Suprapubic skin (tissue), 4 donors: ENCODE results near the gene SORCS2. TPM values are rescaled to one million over a fixed set of nuclear protein-coding genes. Genes with fewer than 3 reads are reported as not detected.

ENCODE experiments used
- DNase-seq, 2 donors: peaks; one replicate each; pipeline ENCODE4 v3.0.0-alpha.2; 2019; ENCODE audit warnings: low spot score in 2 of 2
- H3K27ac ChIP-seq: fragments of 200-600 bp; sonication (generic); one replicate; pipeline ENCODE4 v1.5.1; 2019
- H3K27me3 ChIP-seq: fragments of 200-600 bp; sonication (generic); one replicate; pipeline ENCODE4 v1.5.1; 2019
- H3K36me3 ChIP-seq: fragments of 200-600 bp; sonication (generic); one replicate; pipeline ENCODE4 v1.5.1; 2019
- H3K4me1 ChIP-seq: fragments of 200-600 bp; sonication (generic); one replicate; pipeline ENCODE4 v1.5.1; 2019
- H3K4me3 ChIP-seq: fragments of 200-600 bp; sonication (generic); one replicate; pipeline ENCODE4 v1.5.1; 2019; ENCODE audit warnings: mild to moderate bottlenecking
- H3K9me3 ChIP-seq: fragments of 200-600 bp; sonication (generic); one replicate; pipeline ENCODE4 v1.5.1; 2019
- EP300 ChIP-seq: sonication (generic); formaldehyde crosslinking; IDR thresholded peaks from one replicate; pipeline ENCODE4 v1.6.1; 2017; ENCODE audit warnings: antibody characterized with exemption
- POLR2A ChIP-seq, 2 donors: fragments of 450-650 bp; IDR thresholded peaks; one replicate each; pipeline ENCODE4 v1.6.1; 2017; ENCODE audit warnings: antibody characterized with exemption in 2 of 2, mild to moderate bottlenecking in 2 of 2, moderate library complexity in 2 of 2
- POLR2AphosphoS5 ChIP-seq, 3 donors: sonication (generic); formaldehyde crosslinking; IDR thresholded peaks; one replicate each; pipeline ENCODE4 v1.6.1; 2017; ENCODE audit warnings: antibody characterized with exemption in 3 of 3
- WGBS: methylation state at CpG from one replicate; pipeline ENCODE4 v1.1.5; 2018; 5-methylcytosine and 5-hydroxymethylcytosine counted together
- total RNA-seq, 4 donors: library from RNA; depleted of rRNA; stranded (reverse); fragments of >200 nt; gene quantifications; one replicate each; pipeline ENCODE4 v1.1.0, GENCODE V29; 2016
- TF ChIP-seq, protein P1 (sequence below), 2 donors: fragments of 200-600 bp in 1 of 2; fragments of 450-650 bp in 1 of 2; sonication (generic) in 1 of 2; IDR thresholded peaks; one replicate each; pipeline ENCODE4 v1.5.1; 2016 to 2019; ENCODE audit warnings: antibody characterized with exemption in 2 of 2, mild to moderate bottlenecking in 1 of 2, moderate library complexity in 1 of 2

SORCS2 gene
- total RNA-seq, 4 donors from 2014 or later = 0.94 to 4.6 (median 1.3) TPM

DNA sequence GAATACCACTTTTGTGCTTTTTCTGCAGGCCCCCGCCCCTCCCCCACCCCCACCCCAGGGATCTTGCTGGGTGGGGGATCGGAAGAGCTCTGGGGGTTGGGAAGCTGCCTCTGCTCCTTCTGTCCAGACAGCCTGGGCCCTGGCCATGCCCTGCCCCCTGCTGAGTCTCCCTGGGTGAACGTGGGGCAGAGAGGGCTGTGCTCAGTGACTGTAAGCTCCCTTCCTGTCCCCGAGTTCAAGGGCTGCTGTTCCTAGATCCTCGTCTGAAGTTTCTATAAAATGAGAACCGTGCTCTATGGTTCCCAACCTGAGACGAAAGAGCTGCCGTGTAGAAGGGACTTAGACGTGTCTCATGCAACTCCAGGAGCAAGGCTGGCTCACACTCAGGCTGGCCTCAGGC, 105.0 kb downstream of the SORCS2 start:
- H3K4me3 ChIP-seq = no peak overlapping the region
- WGBS = 78% methylated on average over 6 of the region's 9 CpGs
- no peak for TF ChIP-seq EP300
- TF ChIP-seq, protein P1, sequence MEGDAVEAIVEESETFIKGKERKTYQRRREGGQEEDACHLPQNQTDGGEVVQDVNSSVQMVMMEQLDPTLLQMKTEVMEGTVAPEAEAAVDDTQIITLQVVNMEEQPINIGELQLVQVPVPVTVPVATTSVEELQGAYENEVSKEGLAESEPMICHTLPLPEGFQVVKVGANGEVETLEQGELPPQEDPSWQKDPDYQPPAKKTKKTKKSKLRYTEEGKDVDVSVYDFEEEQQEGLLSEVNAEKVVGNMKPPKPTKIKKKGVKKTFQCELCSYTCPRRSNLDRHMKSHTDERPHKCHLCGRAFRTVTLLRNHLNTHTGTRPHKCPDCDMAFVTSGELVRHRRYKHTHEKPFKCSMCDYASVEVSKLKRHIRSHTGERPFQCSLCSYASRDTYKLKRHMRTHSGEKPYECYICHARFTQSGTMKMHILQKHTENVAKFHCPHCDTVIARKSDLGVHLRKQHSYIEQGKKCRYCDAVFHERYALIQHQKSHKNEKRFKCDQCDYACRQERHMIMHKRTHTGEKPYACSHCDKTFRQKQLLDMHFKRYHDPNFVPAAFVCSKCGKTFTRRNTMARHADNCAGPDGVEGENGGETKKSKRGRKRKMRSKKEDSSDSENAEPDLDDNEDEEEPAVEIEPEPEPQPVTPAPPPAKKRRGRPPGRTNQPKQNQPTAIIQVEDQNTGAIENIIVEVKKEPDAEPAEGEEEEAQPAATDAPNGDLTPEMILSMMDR (IDR thresholded peaks at IDR 0.05) = no peak
- TF ChIP-seq POLR2AphosphoS5 (IDR thresholded peaks at IDR 0.05) = no peak
- TF ChIP-seq POLR2A (IDR thresholded peaks at IDR 0.05) = no peak

DNA sequence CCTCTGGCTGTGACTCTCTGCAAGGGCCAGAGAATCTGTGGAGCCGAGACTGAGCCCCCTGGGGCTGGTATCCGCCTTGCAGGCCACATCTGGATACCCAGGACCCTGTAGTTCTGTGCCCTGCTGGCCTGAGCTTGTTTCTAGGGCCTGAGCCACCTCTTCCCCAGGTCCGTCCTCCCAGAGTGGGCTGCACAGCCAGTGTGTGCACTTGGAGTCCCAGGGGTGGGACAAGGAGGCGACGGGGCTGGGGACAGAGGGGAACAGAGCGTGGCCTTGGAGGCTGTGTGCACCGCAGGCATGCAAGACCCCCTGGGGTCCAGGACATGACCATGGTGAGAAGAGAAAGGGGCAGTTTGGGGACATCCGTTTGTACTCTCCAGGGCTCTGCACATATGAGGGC, 105.5 kb downstream of the SORCS2 start:
- Histone ChIP-seq H3K36me3 (no peaks in the 10 kb centered on the region), H3K27ac (no peak overlapping the region), H3K27me3 (peaks cover 30% of the 10 kb centered on the region), H3K4me1 (peaks cover 6% of the 10 kb centered on the region), H3K4me3 (no peak overlapping the region), H3K9me3 (no peaks in the 10 kb centered on the region)
- TF ChIP-seq, protein P1 (IDR thresholded peaks at IDR 0.05) = no peak
- no peak for TF ChIP-seq POLR2AphosphoS5 (IDR thresholded peaks at IDR 0.05)
- TF ChIP-seq EP300 = no peak
- TF ChIP-seq POLR2A (IDR thresholded peaks at IDR 0.05) = no peak
- DNase-seq = no peak
- 95% methylated on average over 5 of the region's 8 CpGs for WGBS

More for the DNA sequence above, 105.0 kb downstream of the SORCS2 start:
- Histone ChIP-seq H3K27ac (no peak overlapping the region), H3K9me3 (no peaks in the 10 kb centered on the region), H3K36me3 (no peaks in the 10 kb centered on the region), H3K27me3 (peaks cover 30% of the 10 kb centered on the region), H3K4me1 (peaks cover 6% of the 10 kb centered on the region)
- DNase-seq = no peak

DNA sequence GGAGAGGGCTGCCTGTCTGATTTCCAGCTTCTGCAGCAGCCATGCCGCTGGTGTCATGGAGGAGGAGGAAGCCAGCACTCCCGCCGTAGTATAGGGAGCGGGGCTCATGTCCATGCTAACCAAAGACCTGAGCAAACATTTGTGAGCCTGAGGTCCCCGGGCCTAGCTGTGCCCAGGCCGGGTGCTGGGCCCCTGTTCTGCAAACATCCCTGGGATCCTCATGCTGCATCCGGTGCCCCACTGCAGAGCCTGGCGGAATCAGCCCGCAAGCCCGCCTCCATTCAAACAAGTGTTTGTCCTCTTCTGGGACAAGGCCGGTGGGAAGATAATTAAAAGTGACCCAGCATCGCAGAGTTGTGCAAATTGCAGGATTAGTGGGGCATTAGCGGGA, 106.3 kb downstream of the SORCS2 start:
- WGBS = 79% methylated on average over 13 of the region's 13 CpGs
- peaks cover 6% of the 10 kb centered on the region for H3K4me1 ChIP-seq
- H3K4me3 ChIP-seq = no peak overlapping the region
- no peak for DNase-seq
- no peaks in the 10 kb centered on the region for H3K36me3 ChIP-seq
- TF ChIP-seq, protein P1 (IDR thresholded peaks at IDR 0.05) = no peak
- TF ChIP-seq EP300 (no peak), POLR2AphosphoS5 (IDR thresholded peaks at IDR 0.05) (no peak), POLR2A (IDR thresholded peaks at IDR 0.05) (no peak)
- H3K9me3 ChIP-seq = no peaks in the 10 kb centered on the region
- H3K27ac ChIP-seq = no peak overlapping the region
- H3K27me3 ChIP-seq = peaks cover 27% of the 10 kb centered on the region

DNA sequence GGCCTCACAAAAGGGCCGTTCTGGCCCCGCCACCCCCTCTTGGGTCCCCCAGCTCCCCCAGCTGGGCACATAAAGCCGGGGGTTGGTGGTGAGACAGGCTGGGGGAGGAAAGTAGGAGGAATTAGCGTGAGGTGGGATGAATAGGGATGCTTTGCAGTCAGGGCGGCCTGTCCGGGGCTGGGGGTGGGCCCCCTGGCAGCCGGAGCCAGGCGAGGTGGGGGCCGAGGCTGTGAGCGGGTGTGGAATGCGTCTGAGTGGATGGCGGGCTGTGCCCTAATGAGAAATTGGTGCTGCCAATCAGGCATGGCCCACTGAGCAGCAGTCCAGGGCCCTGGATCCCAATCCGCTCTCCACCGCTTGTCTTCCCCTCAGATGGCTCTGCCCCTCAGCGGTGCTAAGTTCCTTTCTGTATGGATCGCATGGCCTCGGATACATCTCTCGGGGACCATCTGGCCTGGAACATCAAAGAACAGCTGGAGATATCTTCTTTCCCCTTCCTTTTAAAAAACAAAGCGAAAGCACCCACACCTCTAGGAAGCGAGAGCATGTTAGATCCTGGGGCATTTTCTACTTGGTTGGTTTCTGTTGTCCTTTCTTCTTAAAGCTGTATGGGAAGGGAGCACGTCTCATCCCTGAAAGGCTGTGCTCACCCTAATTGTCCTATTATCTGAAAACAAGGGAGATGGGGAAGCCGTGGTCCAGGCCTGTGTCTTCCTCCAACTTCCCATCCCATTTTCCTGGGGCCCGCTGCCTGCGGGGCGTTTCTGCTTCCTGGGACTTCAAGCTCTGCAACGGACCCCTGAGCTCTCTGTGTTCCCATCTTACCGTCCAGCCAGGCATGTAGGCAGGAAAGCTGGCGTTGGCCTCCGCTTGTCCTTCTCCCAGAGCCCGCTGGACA, 106.9 kb downstream of the SORCS2 start:
- H3K4me1 ChIP-seq = peaks cover 6% of the 10 kb centered on the region
- H3K27me3 ChIP-seq = peaks cover 25% of the 10 kb centered on the region
- no peak for DNase-seq
- 79% methylated on average over 30 of the region's 30 CpGs for WGBS
- H3K36me3 ChIP-seq = no peaks in the 10 kb centered on the region
- H3K4me3 ChIP-seq = no peak overlapping the region
- TF ChIP-seq POLR2AphosphoS5 (IDR thresholded peaks at IDR 0.05) (no peak), EP300 (no peak), POLR2A (IDR thresholded peaks at IDR 0.05) (no peak)
- TF ChIP-seq, protein P1 (IDR thresholded peaks at IDR 0.05) = no peak
- no peaks in the 10 kb centered on the region for H3K9me3 ChIP-seq
- H3K27ac ChIP-seq = no peak overlapping the region

DNA sequence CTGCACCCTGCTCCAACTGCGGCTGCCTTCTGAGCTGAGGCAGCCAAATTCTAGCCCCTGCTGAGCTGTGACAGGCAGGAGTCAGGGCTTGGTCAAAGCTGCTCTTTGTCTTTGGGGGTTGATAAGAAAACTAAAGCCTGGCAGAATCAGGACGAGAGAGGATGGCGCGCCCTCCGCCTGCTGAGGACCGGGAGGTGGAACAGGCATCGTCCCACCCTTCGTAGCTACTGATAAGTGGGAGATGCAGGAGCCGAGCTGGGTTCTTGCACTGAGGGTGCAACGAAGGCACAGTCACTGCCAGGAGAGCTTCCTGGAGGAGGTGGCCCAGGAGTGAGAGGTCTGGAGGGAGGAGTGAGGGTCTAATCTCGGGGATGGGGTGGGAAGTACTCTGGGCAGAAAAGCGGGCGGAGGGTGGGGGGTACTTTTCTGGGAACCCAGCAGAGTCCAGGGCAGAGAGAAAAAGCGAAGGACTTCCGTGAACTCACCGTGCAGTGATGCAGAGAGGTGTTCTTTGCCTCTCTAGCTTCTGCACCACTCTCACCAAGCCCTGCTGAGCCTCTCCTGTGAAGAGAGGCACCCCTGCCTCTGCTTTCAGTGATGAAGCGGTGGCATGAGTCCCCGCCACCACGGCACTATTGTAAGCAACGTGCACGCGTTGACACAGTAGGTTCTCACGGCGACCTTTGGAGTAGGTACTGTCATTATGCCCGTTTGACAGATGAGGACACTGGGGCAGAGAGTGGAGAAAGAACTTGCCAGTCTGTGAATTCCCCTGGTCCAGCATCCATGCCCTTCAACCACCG, 107.8 kb downstream of the SORCS2 start:
- WGBS = 92% methylated on average over 25 of the region's 26 CpGs
- Histone ChIP-seq H3K4me1 (peaks cover 6% of the 10 kb centered on the region), H3K36me3 (no peaks in the 10 kb centered on the region), H3K4me3 (no peak overlapping the region), H3K27me3 (peaks cover 27% of the 10 kb centered on the region), H3K27ac (no peak overlapping the region), H3K9me3 (no peaks in the 10 kb centered on the region)
- TF ChIP-seq EP300 = no peak
- TF ChIP-seq POLR2A (IDR thresholded peaks at IDR 0.05) = no peak
- no peak for TF ChIP-seq POLR2AphosphoS5 (IDR thresholded peaks at IDR 0.05)
- TF ChIP-seq, protein P1 (IDR thresholded peaks at IDR 0.05) = no peak
- DNase-seq = no peak
